Glomerular visceral epithelial cell (primary cell): ENCODE measurements around the gene CA10.

Experiments
- DNase-seq: peaks from one replicate; pipeline ENCODE4 v3.0.0-alpha.2; 2016; ENCODE audit errors: extremely low spot score

The CA10 gene

GRCh38 chr17:51876986-51877385, 281.5 kb downstream of the CA10 start:
- DNase-seq, result no peak

DNA sequence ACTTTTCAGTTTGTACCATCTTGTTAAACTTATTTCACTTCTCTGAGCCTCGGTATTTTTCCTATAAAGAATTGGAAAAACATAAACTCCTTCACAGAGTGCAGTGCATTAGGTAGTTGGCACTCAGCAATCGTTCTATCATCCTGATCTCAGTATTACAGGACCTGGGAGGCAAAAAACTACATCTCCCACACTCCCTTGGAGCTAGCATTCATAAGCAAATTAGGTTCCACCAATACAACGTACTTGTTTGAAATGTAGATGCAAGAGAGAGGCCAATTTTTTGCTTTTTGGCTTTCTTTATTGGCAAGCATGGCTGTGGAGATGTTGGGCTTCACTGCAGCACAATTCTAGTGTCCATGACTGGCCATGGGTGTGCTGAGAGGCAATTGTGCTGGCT, 285.2 kb downstream of the CA10 start:
- DNase-seq, result no peak

- no peak for DNase-seq
These were observed 289.1 kb downstream of the CA10 start for GRCh38 chr17:51869387-51869786.

DNA sequence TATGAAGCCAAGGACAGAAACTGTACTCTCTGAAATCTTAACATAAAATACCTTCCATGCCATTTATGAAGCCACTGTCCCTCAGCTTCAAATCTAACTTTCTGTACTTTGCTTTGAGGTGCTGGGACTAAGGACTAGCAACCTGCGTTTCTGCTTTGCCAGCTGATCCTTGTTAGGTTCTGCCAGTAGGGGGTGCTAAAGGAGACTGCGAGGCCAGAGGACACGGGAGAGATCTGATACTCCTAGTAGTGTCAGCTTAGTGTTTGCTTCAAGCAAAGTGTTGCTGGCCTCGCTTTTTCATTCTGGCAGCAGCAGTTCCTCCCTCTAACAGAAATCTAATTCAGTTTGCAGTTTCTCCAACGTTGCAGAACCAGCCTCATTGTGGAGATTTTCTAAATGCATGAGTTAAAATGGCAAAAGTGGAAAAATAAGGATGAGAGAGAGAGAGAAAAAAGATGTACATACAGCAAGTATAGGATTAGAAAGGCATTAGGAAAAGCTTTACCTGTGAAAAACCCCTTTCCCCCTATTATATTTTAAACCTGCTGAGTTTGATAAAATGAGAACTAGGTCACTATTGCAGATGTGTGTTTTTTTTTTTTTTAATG, 297.5 kb downstream of the CA10 start:
- no peak for DNase-seq

GRCh38 chr17:51857052-51857597, 301.4 kb downstream of the CA10 start:
- no peak for DNase-seq

DNA sequence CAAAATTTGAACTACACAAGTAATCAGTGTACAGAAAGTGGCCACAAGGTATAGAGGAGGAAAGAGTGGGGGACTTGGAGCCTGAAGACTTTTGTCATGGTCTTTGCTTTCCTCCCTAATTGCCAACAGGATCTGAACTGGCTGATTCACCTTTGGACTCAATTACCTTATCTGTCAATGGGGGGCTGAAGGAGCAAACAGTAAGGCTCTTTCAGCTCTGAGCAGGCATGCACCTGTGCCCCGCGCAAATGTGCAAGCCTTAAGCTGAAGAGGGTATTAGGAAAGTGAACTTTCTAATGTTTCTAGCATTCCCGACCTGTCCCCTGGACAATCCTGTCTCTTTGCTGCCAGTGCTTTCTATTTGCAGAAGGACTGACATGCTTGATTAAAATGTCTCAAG, 302.7 kb downstream of the CA10 start:
- DNase-seq, result no peak

DNA sequence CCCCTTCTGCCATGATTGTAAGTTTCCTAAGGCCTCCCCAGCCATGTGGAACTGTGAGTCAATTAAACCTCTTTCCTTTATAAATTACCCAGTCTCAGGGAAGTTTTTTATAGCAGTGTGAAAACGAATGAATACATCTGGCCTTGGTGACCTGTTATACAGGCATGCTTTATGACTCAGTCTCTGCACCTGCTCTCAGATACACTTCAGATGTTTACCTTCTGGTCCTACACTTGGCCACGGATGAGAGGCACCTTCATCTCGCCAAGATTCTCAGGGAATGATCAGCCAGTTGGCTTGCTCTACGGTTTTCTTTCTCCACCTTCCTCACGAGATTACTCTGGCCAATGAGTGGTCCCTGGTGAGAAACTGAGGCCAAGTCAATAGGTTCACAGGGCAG, 304.7 kb downstream of the CA10 start:
- no peak for DNase-seq

GRCh38 chr17:51852603-51853002, 305.9 kb downstream of the CA10 start:
- no peak for DNase-seq

DNA sequence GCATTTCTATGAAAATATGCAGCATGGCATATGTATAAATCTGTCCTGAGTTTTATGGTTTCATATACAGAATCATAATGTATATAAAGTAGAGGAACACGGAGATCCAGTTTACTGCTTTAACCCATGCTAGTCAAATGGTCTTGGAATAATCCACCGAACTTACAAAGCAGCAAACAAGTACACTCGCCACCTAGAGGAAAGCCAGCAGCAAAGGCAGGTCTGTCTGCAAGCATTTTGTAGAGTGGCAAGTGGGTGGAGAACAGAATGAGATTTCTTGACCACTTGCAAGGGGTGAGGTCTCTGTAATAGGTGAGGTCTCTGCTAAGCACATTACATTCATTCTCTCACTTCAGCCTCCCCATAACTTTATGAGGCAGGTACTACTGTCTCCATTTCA, 308.3 kb downstream of the CA10 start:
- no peak for DNase-seq

GRCh38 chr17:51848451-51848850, 310.1 kb downstream of the CA10 start:
- DNase-seq, result no peak

GRCh38 chr17:51846566-51846965, 311.9 kb downstream of the CA10 start:
- DNase-seq, result no peak

DNA sequence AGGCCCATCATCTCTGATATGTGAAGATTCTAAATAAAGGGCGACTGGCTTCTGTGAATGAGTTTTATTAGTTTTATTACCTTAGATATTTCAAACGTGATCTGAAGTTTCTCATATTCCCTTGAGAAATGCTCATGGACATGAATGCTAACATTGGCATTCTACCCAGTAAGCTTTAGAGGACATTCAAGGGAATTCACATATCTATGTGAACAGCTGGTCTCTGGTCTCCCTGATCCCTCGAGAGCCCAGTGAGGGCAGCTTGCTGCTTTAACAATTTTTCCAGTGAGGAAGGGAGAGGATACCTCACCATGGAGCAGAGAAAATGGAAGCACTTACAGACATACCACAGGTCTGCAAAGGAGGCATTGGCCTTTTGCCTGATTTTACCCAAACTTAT, 312.7 kb downstream of the CA10 start:
- DNase-seq, result no peak

- DNase-seq, result no peak
These were observed 315.8 kb downstream of the CA10 start for GRCh38 chr17:51842763-51843162.

DNA sequence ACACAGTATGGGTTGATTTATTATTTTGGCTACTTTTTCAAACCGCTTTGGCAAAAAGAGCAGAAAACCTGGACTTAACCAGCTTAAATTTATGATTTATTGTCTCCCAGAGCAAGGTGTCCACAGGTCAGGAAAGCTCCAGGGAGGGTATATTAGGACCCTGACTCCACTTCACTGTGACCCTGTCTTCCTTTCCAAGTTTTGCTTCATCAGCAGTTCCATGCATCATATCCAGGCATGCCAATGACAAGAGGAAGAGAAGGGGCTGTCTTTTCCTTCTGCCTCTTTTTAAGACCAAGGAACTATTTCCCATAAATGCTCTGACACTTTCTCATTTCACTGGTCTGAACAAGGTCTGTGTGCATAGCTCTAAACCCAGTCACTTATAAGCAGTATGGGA, 316.8 kb downstream of the CA10 start:
- DNase-seq, result no peak

- DNase-seq, result no peak
These were observed 317.8 kb downstream of the CA10 start for GRCh38 chr17:51840688-51841087.

- DNase-seq, result no peak
These were observed 324.9 kb downstream of the CA10 start for GRCh38 chr17:51833620-51834019.

DNA sequence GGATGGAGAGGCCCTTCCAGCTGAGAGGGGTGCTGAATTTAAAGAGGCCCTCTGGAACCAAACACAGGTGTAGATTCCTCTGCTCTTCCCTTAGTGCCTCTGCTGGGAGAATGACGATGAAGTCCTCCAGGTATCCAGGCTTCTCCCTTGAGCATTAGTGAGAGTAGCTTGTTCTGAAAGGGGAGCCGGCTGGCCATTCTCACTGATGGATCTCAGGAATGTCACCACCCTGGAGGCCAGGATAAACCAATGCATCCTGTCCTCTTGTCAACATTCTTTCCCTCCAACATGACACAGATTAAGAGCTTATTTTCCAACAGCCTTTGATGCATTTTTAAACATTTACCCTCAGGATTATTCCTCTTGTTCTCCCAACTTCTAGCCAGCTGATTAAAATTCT, 325.5 kb downstream of the CA10 start:
- DNase-seq, result no peak

DNA sequence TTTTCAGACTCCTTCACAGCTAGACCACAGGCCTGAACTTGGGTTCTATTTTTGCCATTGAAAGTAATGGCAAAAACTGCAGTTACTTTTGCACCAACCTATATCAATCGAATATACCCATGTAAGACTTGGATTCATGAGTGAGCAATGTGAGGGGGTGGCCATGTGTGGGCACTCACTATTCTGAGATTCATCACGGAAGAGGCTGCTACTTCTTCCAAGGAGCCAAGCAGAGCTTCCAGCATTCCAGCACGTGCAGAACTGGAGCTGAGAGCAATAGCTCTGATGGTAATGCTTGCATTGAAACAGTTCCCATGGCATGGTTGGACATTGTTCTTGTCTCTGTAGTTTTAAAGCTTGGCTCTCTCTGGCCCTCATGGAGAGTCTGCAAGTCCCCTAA, 327.6 kb downstream of the CA10 start:
- DNase-seq, result no peak

GRCh38 chr17:51830451-51830850, 328.1 kb downstream of the CA10 start:
- DNase-seq, result no peak

- no peak for DNase-seq
These were observed 329.6 kb downstream of the CA10 start for GRCh38 chr17:51828901-51829300.

GRCh38 chr17:51827140-51827539, 331.4 kb downstream of the CA10 start:
- DNase-seq, result no peak

DNA sequence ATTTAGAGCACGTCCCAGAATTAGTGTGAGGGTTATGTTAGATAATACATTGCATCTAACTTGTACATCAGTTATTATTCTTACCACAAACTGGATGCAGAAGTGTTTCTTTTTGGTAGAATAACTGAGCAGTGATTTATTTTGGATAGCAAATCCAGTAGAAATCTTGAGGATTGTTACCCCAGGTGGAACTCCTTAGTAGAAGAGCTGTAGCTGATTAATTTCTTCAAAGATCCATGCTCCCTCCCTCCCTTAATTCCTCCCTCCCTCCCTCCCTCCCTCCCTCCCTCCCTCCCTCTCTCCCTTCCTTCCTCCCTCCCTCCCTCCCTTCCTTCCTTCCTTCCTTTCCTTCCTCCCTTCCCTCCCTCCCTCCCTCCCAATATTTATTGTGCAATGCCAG, 337.7 kb downstream of the CA10 start:
- DNase-seq, result no peak

DNA sequence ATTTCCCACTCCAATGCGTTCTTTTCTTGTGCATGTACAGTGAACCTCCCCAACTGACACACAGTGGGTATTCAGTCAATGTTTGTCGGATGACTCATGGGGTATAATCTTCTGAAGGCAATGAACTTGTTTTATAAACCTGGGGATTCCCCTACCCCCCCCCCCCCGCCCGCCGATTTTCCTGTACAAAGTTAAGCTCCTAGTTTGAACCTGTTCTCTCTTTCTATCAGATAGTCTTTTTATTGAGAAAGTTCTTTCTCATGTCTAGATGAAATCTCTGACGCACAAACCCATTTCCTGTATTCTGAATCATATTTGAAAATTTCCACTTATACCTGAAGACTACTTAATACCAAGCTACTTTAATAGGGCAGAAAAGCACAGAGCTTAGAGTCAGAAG, 338.3 kb downstream of the CA10 start:
- DNase-seq, result no peak
